UCSD-AML1 (cell line): Measurements from ENCODE around the gene GMNN.
"Not testable (repeated sequence)": the region's sequence is repeated elsewhere in the genome, so short reads cannot be mapped to it uniquely, and the experiment has no call there.

Experiments used
- DNase-seq: peaks from one replicate; lab custom pipeline; 2025; ENCODE audit not compliant: unreplicated experiment; lab: John Stamatoyannopoulos, UW

The GMNN gene

DNA sequence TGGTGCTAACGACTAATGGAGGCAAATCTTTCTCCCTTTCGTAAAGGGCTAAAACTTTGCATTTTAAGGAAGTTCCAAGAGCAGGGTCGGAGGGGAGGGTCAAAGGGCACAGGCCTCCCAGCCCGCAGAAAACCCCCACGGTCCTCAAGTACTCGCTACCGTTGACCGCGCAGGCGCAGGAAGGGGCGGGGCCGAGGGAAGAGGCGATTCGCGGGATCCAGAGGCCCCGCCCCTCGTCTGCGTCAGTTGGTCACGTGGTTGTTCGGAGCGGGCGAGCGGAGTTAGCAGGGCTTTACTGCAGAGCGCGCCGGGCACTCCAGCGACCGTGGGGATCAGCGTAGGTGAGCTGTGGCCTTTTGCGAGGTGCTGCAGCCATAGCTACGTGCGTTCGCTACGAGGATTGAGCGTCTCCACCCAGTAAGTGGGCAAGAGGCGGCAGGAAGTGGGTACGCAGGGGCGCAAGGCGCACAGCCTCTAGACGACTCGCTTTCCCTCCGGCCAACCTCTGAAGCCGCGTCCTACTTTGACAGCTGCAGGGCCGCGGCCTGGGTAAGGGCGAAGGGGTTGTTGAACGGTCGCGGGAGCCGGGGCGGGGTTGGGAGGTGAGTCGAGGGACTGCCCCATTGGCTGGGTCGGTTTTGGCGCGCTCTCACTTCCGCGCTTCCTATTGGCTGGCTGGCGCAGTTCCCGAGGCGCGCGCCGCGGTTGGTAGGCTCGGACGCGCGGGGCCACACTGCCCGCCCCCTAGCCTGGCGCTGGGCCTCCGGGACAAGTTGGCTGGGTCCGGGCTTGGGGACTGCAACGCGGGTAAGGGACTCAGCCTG lies at the start of gene GMNN:
Gene GMNN, plus strand, starts transcription at position 242 of the 824 bp plus-strand sequence. CDS start 2,310 bp downstream, outside the sequence.
- DNase-seq: peak; percentile 98

GRCh38 chr6:24730653-24731052 lies 44.1 kb upstream of the GMNN start:
- not testable (repeated sequence) for DNase-seq

DNA sequence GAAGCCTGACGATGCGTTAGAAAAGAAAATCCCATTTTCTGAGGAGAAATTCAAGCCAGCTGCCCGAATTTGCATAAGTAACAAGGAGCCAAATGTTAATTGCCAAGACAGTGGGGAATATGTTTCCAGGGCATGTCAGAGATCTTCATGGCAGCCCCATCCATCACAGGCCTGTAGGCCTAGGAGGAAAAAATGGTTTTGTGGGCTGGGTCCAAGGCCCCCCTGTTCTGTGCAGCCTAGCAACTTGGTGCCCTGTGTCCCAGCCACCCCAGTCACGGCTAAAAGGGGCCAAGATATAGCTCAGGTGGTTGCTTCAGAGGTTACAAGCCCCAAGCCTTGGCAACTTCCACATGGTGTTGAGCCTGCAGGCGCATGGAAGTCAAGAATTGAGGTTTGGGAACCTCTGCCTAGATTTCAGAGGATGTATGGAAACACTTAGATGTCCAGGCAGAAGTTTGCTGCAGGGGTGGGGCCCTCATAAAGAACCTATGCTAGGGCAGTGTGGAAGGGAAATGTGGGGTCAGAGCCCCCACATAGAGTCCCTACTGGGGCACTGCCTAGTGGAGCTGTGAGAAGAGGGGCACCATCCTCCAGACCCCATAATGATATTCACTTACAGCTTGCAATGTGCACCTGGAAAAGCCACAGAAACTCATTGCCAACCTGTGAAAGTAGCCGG lies 43.1 kb upstream of the GMNN start:
- not testable (repeated sequence) for DNase-seq

DNA sequence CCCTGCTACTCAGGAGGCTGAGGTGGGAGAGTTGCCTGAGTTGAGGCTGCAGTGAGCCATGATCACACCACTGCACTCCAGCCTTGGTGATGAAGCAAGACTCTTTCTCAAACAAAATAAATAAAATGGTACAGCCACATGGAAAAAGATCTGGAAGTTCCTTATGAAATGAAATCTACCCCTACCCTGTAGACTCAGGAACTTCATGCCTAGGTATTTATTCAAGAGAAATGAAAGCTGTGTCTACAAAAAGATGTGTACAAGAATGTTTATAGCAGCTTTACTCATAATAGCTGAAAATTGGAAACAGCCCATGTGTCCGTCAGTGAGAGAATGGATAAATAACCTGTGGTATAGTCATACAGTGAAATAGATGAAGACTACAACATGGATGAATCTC lies 40.6 kb upstream of the GMNN start:
- no peak for DNase-seq

DNA sequence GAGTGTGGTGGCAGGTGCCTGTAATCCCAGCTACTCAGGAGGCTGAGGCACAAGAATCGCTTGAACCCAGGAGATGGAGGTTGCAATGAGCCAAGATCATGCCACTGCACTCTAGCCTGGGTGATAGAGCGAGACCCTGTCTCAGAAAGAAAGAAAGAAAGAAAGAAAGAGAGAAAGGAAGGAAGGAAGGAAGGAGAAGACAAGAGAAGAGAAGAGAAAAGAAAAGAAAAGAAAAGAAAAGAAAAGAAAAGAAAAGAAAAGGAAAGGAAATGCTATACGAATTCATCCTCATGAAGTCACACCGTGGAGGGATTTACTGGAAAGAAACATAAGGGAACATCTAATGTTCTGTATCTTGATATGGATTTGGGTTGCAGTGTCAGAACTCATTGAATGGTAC lies 40.0 kb upstream of the GMNN start:
- not testable (repeated sequence) for DNase-seq

DNA sequence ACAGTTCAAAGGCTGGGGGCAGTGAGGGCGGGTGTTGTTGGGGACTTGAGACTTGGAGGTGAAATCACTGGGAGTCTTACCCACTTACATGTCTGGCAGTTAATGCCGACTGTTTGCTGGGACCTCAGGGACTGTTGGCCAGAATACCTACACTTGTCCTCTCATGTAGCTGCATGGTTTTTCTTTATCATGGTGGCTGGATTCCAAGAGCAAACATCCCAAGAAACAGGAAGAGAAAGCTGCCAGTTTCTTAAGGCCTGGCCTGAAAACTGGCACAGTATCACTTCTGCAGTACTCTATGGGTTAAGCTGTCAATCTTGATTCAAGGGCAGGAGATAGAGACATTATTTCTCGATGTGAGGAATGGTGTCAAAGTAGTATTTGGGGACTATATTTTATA lies 36.0 kb upstream of the GMNN start:
- DNase-seq: no peak

DNA sequence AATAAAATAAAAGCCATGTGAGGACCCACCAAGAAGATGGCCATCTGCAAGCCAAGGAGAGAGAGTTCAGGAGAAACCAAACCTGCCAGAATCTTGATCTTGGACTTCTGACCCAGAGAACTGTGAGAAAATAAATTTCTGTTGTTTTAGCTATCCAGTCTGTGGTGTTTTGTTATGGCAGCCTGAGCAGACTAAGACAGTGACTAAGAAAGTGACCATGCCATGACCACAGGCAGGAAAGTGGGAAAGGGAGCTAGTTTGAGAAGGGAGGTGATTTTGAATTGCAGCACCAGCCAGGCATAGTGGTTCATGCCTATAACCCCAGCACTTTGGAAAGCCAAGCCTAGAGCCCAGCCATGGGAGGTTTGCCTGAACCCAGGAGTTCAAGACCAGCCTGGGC lies 33.9 kb upstream of the GMNN start:
- no peak for DNase-seq

GRCh38 chr6:24742216-24742738 lies 32.5 kb upstream of the GMNN start:
- no peak for DNase-seq

DNA sequence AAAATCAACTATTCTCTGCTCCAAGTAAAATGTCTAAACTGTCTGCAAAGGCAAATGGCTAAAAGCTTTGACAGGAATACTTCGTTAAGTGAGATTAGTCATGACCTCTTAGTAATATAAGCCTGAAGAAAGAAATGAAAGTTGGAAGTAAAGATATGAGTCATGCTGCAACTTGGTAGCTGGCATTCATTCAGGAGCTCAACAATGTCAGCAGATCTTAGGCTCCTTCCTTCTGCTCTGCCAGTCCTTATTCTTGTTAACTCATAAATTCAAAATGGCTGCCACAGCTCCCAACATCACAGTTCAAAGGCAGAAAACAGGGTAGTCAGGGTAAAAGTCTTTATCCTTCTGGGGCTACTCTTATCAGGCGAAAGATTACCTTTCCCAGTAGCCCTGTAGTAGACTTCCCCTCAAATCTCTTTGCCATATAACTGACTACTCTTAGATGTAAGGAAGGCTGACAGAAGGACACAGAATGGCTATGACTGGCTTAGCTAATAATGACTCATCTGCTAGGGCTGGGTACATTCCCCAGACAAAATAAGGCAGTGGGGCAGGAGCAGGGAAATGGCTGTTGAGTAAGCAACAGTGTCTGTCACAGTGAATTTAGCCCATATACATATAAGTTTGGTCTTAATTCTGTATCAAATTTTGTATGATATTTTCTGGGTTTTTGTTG lies 31.3 kb upstream of the GMNN start:
- DNase-seq: no peak

DNA sequence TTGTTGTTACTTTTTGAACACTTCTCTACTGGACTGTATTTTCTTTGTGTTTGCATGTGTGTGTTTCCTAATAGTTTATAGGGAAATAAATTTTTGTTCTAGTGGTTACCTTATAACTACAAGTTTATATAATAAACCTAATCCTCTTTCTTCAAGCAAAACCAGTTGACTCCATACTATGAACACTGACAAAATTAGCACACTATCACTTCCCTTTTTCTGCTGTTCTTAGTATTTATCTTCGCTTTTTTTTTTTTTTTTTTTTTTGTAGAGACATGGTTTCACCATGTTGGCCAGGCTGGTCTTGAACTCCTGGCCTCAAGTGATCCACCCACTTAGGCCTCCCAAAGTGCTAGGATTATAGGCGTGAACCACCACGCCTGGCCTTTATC lies 30.8 kb upstream of the GMNN start:
- no peak for DNase-seq

DNA sequence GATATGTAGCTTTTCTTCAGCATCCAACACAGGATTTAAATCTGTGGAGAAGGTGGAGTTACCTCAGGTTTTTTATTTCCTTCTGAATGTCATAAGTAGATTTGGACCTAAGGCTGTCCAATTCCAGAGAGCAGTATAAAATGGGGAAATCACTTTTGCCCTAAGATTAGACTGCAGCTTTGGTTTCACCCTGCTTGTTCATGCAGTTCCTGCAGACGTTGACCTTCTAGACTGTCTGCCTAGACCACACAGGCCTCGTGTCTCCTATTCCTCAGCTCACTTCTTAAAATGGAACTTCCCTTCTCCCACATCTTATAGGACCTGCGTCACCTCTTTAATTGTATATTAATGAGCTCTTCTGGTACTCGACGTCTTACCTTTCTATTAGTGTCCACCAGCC lies 29.8 kb upstream of the GMNN start:
- DNase-seq: no peak

- DNase-seq: no peak
Observed at GRCh38 chr6:24749297-24749696, 25.4 kb upstream of the GMNN start.

- DNase-seq: not testable (repeated sequence)
Observed at GRCh38 chr6:24750878-24751277, 23.9 kb upstream of the GMNN start.

DNA sequence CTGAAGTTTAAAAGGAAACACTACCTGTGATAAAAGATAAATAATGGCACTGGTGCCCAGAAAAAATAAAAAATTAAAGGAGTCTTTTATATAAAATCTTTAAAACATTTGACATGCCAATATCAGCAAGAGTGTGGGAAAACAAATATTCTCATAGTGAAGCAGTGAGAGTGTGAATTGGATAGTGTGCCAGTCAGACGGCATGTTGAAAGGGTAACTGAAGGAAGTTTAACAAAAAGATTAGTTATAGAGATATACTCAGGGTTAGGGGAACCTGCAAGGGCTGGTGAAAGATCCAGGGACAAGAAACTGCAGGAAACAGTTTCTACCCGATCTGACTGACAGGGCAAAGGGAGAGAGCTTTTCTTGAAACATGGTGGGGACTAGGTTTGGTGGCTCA lies 22.2 kb upstream of the GMNN start:
- DNase-seq: no peak

- no peak for DNase-seq
Observed at GRCh38 chr6:24752917-24753492, 21.7 kb upstream of the GMNN start.

- DNase-seq: no peak
Observed at GRCh38 chr6:24753545-24753944, 21.2 kb upstream of the GMNN start.

GRCh38 chr6:24754378-24754777 lies 20.4 kb upstream of the GMNN start:
- DNase-seq: not testable (repeated sequence)

DNA sequence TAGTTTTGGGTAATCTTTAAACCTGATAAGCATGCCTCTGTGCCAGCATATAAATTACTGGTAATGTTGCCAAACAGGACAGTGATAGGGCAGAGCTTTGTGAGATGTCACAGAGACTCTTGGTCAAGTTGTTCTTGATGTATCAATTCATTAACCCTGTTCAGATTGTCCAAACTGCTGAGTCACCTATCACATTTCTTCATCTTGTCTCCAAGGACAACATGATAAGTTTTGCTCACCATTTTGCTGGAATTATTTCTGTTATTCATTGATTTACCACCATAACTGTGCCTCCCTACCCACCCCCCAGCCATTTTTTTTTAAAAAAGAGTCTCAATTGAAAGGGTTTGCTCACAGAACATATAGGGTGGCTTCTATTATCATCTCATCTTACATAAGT lies 19.5 kb upstream of the GMNN start:
- no peak for DNase-seq

DNA sequence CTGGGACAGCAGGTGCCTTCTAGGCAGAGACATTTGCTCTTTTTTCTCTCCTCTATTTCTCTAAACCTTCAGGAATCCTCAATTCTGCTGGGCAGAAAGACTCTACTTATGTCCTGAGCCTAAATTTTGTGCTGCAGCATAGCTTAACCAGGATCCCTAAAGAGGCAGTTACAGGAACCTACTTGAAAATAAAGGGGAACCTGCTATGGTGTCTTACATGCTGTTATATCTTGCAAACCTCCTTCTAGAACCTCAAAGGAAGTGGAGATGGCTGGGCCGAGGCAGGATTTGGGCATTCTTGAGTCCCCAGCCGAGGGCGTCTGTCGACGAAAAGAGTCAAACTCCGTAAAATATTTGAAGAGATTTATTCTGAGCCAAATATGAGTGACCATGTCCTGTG lies 17.1 kb upstream of the GMNN start:
- peak; percentile 25 for DNase-seq

DNA sequence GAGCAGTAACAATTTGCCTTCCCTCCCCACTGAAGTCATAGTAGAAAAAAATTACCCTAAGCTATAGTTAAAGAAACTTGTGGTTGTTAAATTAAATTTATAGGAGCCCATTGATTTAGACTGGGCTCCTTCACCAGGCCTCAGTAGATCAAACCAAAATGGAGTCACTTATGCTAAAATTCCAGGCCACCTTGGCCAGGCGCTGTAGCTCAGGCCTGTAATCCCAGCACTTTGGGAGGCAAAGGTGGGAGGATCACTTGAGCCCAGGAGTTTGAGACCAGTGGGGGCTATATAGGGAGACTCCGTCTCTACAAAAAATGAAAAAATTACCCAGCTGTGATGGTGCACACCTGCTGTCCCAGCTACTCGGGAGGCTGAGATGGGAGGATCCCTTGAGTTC lies 15.0 kb upstream of the GMNN start:
- no peak for DNase-seq

GRCh38 chr6:24760210-24760609 lies 14.5 kb upstream of the GMNN start:
- no peak for DNase-seq
